ENCODE measurements around the gene OGFOD3.
"Not testable (repeated sequence)": the region's sequence is repeated elsewhere in the genome, so short reads cannot be mapped to it uniquely, and the experiment has no call there.

OGFOD3 gene

GRCh38 chr17:82349287-82349701 is 69.1 kb downstream of the OGFOD3 start:
- DNase-seq = no peak

- DNase-seq = no peak
Observed at GRCh38 chr17:82348866-82349265, 69.5 kb downstream of the OGFOD3 start.

GRCh38 chr17:82348434-82348833 is 70.0 kb downstream of the OGFOD3 start:
- DNase-seq = no peak

GRCh38 chr17:82347994-82348393 is 70.4 kb downstream of the OGFOD3 start:
- not testable (repeated sequence) for DNase-seq

- no peak for DNase-seq
Observed at GRCh38 chr17:82346342-82347300, 71.8 kb downstream of the OGFOD3 start.

- no peak for DNase-seq
Observed at GRCh38 chr17:82345151-82345976, 73.0 kb downstream of the OGFOD3 start.

GRCh38 chr17:82344175-82344907 is 74.0 kb downstream of the OGFOD3 start:
- DNase-seq = no peak

- DNase-seq = no peak
Observed at GRCh38 chr17:82343560-82343959, 74.8 kb downstream of the OGFOD3 start.

- no peak for DNase-seq
Observed at GRCh38 chr17:82342361-82343079, 75.9 kb downstream of the OGFOD3 start.

- no peak for DNase-seq
Observed at GRCh38 chr17:82339634-82340580, 78.5 kb downstream of the OGFOD3 start.
